Mononuclear cell (primary cell): ENCODE results near the gene PLK2. TPM values are rescaled to one million over a fixed set of nuclear protein-coding genes. Genes with fewer than 3 reads are reported as not detected.

Experiments used
- total RNA-seq: library from RNA; depleted of rRNA; stranded (reverse); fragments of >200 nt; gene quantifications from one replicate; pipeline ENCODE4 v1.2.3, GENCODE V29; 2012

The PLK2 gene
- total RNA-seq, 1 donor: 43.2 TPM

Other genes with a start within 250 kb of the PLK2 start
- 9.8 TPM for gene GAPT, start 31.3 kb upstream of the PLK2 start, total RNA-seq
- gene RAB3C, start 123.0 kb upstream of the PLK2 start, total RNA-seq: under 0.01 TPM